Nephron progenitor cell (in vitro differentiated cells): ENCODE results near the gene NXPE4.
"Not testable (repeated sequence)": the region's sequence is repeated elsewhere in the genome, so short reads cannot be mapped to it uniquely, and the experiment has no call there.

ENCODE experiments used
- DNase-seq: peaks from one replicate; pipeline ENCODE4 v3.0.0; 2021
- H3K27ac Mint-ChIP-seq: 2 replicates; pipeline ENCODE4 v1.8.0; 2021; ENCODE audit warnings: mild to moderate bottlenecking, moderate library complexity, mixed read lengths
- H3K27me3 Mint-ChIP-seq: 2 replicates; pipeline ENCODE4 v1.8.0; 2021; ENCODE audit warnings: mild to moderate bottlenecking, low read depth, mixed read lengths; ENCODE audit not compliant: poor library complexity
- H3K36me3 Mint-ChIP-seq: 2 replicates; pipeline ENCODE4 v1.8.0; 2021; ENCODE audit warnings: low read depth, mixed read lengths
- H3K4me1 Mint-ChIP-seq: 2 replicates; pipeline ENCODE4 v1.8.0; 2021; ENCODE audit warnings: mixed read lengths
- H3K4me3 Mint-ChIP-seq: 2 replicates; pipeline ENCODE4 v1.8.0; 2021; ENCODE audit warnings: mild to moderate bottlenecking, moderate library complexity, mixed read lengths
- H3K9me3 Mint-ChIP-seq: 2 replicates; pipeline ENCODE4 v1.8.0; 2021; ENCODE audit warnings: mild to moderate bottlenecking, moderate library complexity, mixed read lengths
- CTCF ChIP-seq: fragments of 200-600 bp; sonication (generic); IDR thresholded peaks from 2 replicates; pipeline ENCODE4 v1.5.0; 2021; ENCODE audit warnings: antibody characterized with exemption

NXPE4 gene

GRCh38 chr11:114595571-114595970 is at the start of gene NXPE4:
NXPE4 (minus strand) TSS chr11:114595786; CDS start chr11:114594759, 1,027 bp downstream.
- no peaks in the 10 kb centered on the region for H3K36me3 Mint-ChIP-seq
- H3K4me3 Mint-ChIP-seq, result no peak within 1 kb of the TSS
- TF ChIP-seq CTCF, result no peak
- no peak within 1 kb of the TSS for H3K27ac Mint-ChIP-seq
- no peak for DNase-seq
- no peaks in the 10 kb centered on the region for H3K27me3 Mint-ChIP-seq
- no peaks in the 10 kb centered on the region for H3K9me3 Mint-ChIP-seq
- H3K4me1 Mint-ChIP-seq, result no peaks in the 10 kb centered on the region

GRCh38 chr11:114639440-114639839 is 43.9 kb upstream of the NXPE4 start:
- not testable (repeated sequence) for H3K36me3 Mint-ChIP-seq, H3K27me3 Mint-ChIP-seq, DNase-seq, H3K27ac Mint-ChIP-seq, H3K4me1 Mint-ChIP-seq, H3K4me3 Mint-ChIP-seq
- H3K9me3 Mint-ChIP-seq, result peaks cover 32% of the 10 kb centered on the region

GRCh38 chr11:114631445-114631965 is 35.9 kb upstream of the NXPE4 start:
- not testable (repeated sequence) for H3K27ac Mint-ChIP-seq, H3K4me1 Mint-ChIP-seq, DNase-seq

GRCh38 chr11:114625294-114625693 is 29.7 kb upstream of the NXPE4 start:
- Mint-ChIP-seq H3K4me3 (no peak overlapping the region), H3K27ac (no peak overlapping the region), H3K36me3 (no peaks in the 10 kb centered on the region), H3K27me3 (no peaks in the 10 kb centered on the region), H3K4me1 (no peaks in the 10 kb centered on the region), H3K9me3 (peaks cover 58% of the 10 kb centered on the region)
- no peak for DNase-seq
- TF ChIP-seq CTCF, result no peak

More at GRCh38 chr11:114631445-114631965, 35.9 kb upstream of the NXPE4 start:
- H3K36me3 Mint-ChIP-seq, H3K4me3 Mint-ChIP-seq, H3K27me3 Mint-ChIP-seq: not testable (repeated sequence)
- H3K9me3 Mint-ChIP-seq, result peaks cover 28% of the 10 kb centered on the region

GRCh38 chr11:114624455-114625207 is 29.0 kb upstream of the NXPE4 start:
- no peaks in the 10 kb centered on the region for H3K36me3 Mint-ChIP-seq
- H3K4me3 Mint-ChIP-seq, result no peak overlapping the region
- no peak for DNase-seq
- no peak for TF ChIP-seq CTCF
- peaks cover 62% of the 10 kb centered on the region for H3K9me3 Mint-ChIP-seq
- no peak overlapping the region for H3K27ac Mint-ChIP-seq
- no peaks in the 10 kb centered on the region for H3K27me3 Mint-ChIP-seq
- H3K4me1 Mint-ChIP-seq, result no peaks in the 10 kb centered on the region

- DNase-seq, result no peak
- Mint-ChIP-seq H3K36me3 (no peaks in the 10 kb centered on the region), H3K27ac (no peak overlapping the region), H3K9me3 (peaks cover 68% of the 10 kb centered on the region), H3K4me3 (no peak overlapping the region), H3K27me3 (no peaks in the 10 kb centered on the region), H3K4me1 (no peaks in the 10 kb centered on the region)
- no peak for TF ChIP-seq CTCF
These were observed 28.1 kb upstream of the NXPE4 start for GRCh38 chr11:114623720-114624119.

GRCh38 chr11:114622858-114623257 is 27.3 kb upstream of the NXPE4 start:
- Mint-ChIP-seq H3K27ac (no peak overlapping the region), H3K9me3 (peaks cover 69% of the 10 kb centered on the region), H3K27me3 (no peaks in the 10 kb centered on the region), H3K36me3 (no peaks in the 10 kb centered on the region), H3K4me3 (no peak overlapping the region), H3K4me1 (no peaks in the 10 kb centered on the region)
- no peak for DNase-seq
- no peak for TF ChIP-seq CTCF
